HG02870 (cell line): ENCODE data around the gene MYL3.

Experiments used
- ATAC-seq: cut with Tn5 transposase; IDR thresholded peaks from one replicate; pipeline ENCODE4 v1.9.1; 2021; ENCODE audit warnings: mild to moderate bottlenecking, moderate library complexity; ENCODE audit not compliant: unreplicated experiment

The MYL3 gene

GRCh38 chr3:46851364-46852333, 11.6 kb downstream of the MYL3 start:
- no peak for ATAC-seq

GRCh38 chr3:46850468-46850779, 12.8 kb downstream of the MYL3 start:
- ATAC-seq = no peak

- ATAC-seq = no peak
These were observed 13.4 kb downstream of the MYL3 start for GRCh38 chr3:46849686-46850467.

GRCh38 chr3:46849045-46849631, 14.1 kb downstream of the MYL3 start:
- ATAC-seq = no peak

GRCh38 chr3:46848271-46849044, 14.8 kb downstream of the MYL3 start:
- ATAC-seq = no peak

- no peak for ATAC-seq
These were observed 15.5 kb downstream of the MYL3 start for GRCh38 chr3:46847744-46848143.

GRCh38 chr3:46846624-46847542, 16.4 kb downstream of the MYL3 start:
- no peak for ATAC-seq

GRCh38 chr3:46845860-46846623, 17.2 kb downstream of the MYL3 start:
- ATAC-seq = peak; percentile 68

- peak; percentile 40 for ATAC-seq
These were observed 17.8 kb downstream of the MYL3 start for GRCh38 chr3:46845397-46845859.

GRCh38 chr3:46844881-46845312, 18.3 kb downstream of the MYL3 start:
- no peak for ATAC-seq

GRCh38 chr3:46844397-46844796, 18.8 kb downstream of the MYL3 start:
- ATAC-seq = no peak

GRCh38 chr3:46843508-46843907, 19.7 kb downstream of the MYL3 start:
- no peak for ATAC-seq

GRCh38 chr3:46840491-46840890, 22.8 kb downstream of the MYL3 start:
- ATAC-seq = no peak

GRCh38 chr3:46838301-46838700, 24.9 kb downstream of the MYL3 start:
- no peak for ATAC-seq

- ATAC-seq = no peak
These were observed 27.8 kb downstream of the MYL3 start for GRCh38 chr3:46835491-46835890.

- ATAC-seq = no peak
These were observed 28.2 kb downstream of the MYL3 start for GRCh38 chr3:46835054-46835453.

GRCh38 chr3:46833346-46834300, 29.6 kb downstream of the MYL3 start:
- ATAC-seq = no peak

GRCh38 chr3:46831841-46832240, 31.4 kb downstream of the MYL3 start:
- no peak for ATAC-seq
